Loucy (cell line): ENCODE data around the gene MYLK3.

Experiments used
- EZH2phosphoT487 ChIP-seq: fragments of 200-600 bp; IDR thresholded peaks from 2 replicates; pipeline ENCODE4 v1.6.1; 2018; ENCODE audit warnings: antibody characterized with exemption, mild to moderate bottlenecking, moderate library complexity, borderline replicate concordance
- TF ChIP-seq, protein P1 (sequence below): fragments of 200-600 bp; sonication (generic); conservative IDR thresholded peaks from 2 replicates; pipeline ENCODE4 v1.5.1; 2014; ENCODE audit warnings: mild to moderate bottlenecking, antibody characterized with exemption, low read length

DNA sequence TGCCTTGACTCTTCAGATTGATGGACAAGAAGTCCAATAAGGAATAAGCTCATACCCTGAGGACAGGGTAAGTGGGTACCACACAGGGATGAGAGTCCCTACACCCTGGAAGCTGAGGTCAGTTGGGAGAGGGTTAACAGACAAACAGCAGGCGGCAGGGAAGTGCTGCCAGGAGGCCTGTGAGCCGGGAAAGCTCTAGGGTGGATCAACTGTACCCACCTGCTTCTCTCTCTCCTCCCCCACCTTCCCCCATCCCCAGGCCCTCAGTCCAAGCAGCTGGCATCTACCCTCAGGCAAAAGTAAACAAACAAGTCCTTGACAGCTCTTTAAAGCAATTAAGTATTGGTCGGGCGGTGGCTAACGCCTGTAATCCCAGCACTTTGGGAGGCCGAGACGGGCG lies 20.7 kb upstream of the MYLK3 start:
- TF ChIP-seq, protein P1, sequence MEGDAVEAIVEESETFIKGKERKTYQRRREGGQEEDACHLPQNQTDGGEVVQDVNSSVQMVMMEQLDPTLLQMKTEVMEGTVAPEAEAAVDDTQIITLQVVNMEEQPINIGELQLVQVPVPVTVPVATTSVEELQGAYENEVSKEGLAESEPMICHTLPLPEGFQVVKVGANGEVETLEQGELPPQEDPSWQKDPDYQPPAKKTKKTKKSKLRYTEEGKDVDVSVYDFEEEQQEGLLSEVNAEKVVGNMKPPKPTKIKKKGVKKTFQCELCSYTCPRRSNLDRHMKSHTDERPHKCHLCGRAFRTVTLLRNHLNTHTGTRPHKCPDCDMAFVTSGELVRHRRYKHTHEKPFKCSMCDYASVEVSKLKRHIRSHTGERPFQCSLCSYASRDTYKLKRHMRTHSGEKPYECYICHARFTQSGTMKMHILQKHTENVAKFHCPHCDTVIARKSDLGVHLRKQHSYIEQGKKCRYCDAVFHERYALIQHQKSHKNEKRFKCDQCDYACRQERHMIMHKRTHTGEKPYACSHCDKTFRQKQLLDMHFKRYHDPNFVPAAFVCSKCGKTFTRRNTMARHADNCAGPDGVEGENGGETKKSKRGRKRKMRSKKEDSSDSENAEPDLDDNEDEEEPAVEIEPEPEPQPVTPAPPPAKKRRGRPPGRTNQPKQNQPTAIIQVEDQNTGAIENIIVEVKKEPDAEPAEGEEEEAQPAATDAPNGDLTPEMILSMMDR: no peak
- no peak for TF ChIP-seq EZH2phosphoT487
